Measurements from ENCODE around the gene BASP1.

DNA sequence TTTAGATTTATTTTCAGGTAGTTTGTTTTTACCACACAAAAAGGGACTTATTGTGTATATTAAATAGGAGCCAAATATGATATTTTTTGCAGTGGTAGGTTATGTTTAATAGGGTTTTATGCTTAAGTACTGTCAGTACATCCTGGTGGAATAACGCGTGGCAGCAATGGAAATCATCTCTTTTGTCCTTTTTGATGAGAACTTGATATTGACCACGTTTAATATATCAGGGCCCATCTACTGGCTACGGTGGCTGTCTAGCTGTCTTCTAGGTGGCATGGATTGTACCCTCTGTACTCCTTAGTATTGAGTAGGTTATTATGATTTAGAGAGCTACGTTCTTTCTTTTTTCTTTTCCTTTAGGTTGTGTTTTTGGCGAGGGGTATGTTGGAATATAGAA, 2.6 kb downstream of the BASP1 start:
- TF ChIP-seq, protein P1, sequence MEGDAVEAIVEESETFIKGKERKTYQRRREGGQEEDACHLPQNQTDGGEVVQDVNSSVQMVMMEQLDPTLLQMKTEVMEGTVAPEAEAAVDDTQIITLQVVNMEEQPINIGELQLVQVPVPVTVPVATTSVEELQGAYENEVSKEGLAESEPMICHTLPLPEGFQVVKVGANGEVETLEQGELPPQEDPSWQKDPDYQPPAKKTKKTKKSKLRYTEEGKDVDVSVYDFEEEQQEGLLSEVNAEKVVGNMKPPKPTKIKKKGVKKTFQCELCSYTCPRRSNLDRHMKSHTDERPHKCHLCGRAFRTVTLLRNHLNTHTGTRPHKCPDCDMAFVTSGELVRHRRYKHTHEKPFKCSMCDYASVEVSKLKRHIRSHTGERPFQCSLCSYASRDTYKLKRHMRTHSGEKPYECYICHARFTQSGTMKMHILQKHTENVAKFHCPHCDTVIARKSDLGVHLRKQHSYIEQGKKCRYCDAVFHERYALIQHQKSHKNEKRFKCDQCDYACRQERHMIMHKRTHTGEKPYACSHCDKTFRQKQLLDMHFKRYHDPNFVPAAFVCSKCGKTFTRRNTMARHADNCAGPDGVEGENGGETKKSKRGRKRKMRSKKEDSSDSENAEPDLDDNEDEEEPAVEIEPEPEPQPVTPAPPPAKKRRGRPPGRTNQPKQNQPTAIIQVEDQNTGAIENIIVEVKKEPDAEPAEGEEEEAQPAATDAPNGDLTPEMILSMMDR (IDR thresholded peaks at IDR 0.05; ENCODE audit: low read depth, low read length), result no peak
- TF ChIP-seq, protein P2, sequence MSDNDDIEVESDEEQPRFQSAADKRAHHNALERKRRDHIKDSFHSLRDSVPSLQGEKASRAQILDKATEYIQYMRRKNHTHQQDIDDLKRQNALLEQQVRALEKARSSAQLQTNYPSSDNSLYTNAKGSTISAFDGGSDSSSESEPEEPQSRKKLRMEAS (IDR thresholded peaks at IDR 0.05; ENCODE audit: low read depth, low read length), result no peak
